Measurements from ENCODE around the gene AMDHD2. TPM values are rescaled to one million over a fixed set of nuclear protein-coding genes. Genes with fewer than 3 reads are reported as not detected.

AMDHD2 gene
- total and polyA plus RNA-seq, 10 donors, result 37.8 to 94.0 (median 70.6) TPM

GRCh38 chr16:2507052-2507659, 13.0 kb upstream of the AMDHD2 start:
- DNase-seq, result peak; percentile 90
- 31 to 53% (median 35%) methylated on average over 9 to 14 of the region's 14 CpGs for WGBS, 5 donors
- Histone ChIP-seq H3K4me3 (peak overlapping the region in 1 of 8 donors; percentile 45), H3K27me3 (replicated peaks in 1 of 7) (no peaks in the 10 kb centered on the region), H3K4me1 (peaks cover 21 to 80% (median 53%) of the 10 kb centered on the region in 6 donors), H3K9me3 (no peaks in the 10 kb centered on the region), H3K36me3 (no peaks in the 10 kb centered on the region), H3K27ac (peak overlapping the region; percentile 59 to 96 (median 88))
- intact Hi-C loops (cut with DNase I; ENCODE audit: low total_unique reads), result no loop called here
- TF ChIP-seq POLR2A (IDR thresholded peaks at IDR 0.05) (no peak), POLR2AphosphoS5 (IDR thresholded peaks at IDR 0.05) (peak; percentile 50 to 66 (median 63)), CTCF (IDR thresholded peaks at IDR 0.05 in 8 of 11, conservative IDR thresholded peaks at IDR 0.05 in 3 of 11) (peak in 8 of 11 experiments; percentile 8 to 57 (median 40))

GRCh38 chr16:2507665-2508064, 12.5 kb upstream of the AMDHD2 start:
- WGBS, 5 donors, result 42 to 68% (median 57%) methylated on average over 6 to 11 of the region's 11 CpGs
- TF ChIP-seq CTCF (IDR thresholded peaks at IDR 0.05 in 8 of 11, conservative IDR thresholded peaks at IDR 0.05 in 3 of 11) (peak in 1 of 11 experiments; percentile 2), POLR2A (IDR thresholded peaks at IDR 0.05) (no peak), POLR2AphosphoS5 (IDR thresholded peaks at IDR 0.05) (peak; percentile 71 to 87 (median 73))
- Histone ChIP-seq H3K36me3 (no peaks in the 10 kb centered on the region), H3K4me1 (peaks cover 22 to 80% (median 55%) of the 10 kb centered on the region in 6 donors), H3K27me3 (replicated peaks in 1 of 7) (no peaks in the 10 kb centered on the region), H3K9me3 (no peaks in the 10 kb centered on the region), H3K27ac (peak overlapping the region; percentile 59 to 96 (median 88)), H3K4me3 (peak overlapping the region in 1 of 8 donors; percentile 45)
- intact Hi-C loops (cut with DNase I; ENCODE audit: low total_unique reads), result no loop called here
- DNase-seq, result peak; percentile 91

GRCh38 chr16:2508722-2509400, 11.3 kb upstream of the AMDHD2 start:
- 90 to 94% (median 91%) methylated on average over 14 to 18 of the region's 18 CpGs for WGBS, 5 donors
- H3K27ac ChIP-seq, result peak overlapping the region in 7 of 8 donors; percentile 76 to 96 (median 88)
- intact Hi-C loops (cut with DNase I; ENCODE audit: low total_unique reads), result no loop called here

More at GRCh38 chr16:2508722-2509400, 11.3 kb upstream of the AMDHD2 start:
- DNase-seq, result peak; percentile 80
- TF ChIP-seq POLR2AphosphoS5 (IDR thresholded peaks at IDR 0.05), result no peak
- no peak for TF ChIP-seq POLR2A (IDR thresholded peaks at IDR 0.05)
- no peak for TF ChIP-seq CTCF (IDR thresholded peaks at IDR 0.05 in 8 of 11, conservative IDR thresholded peaks at IDR 0.05 in 3 of 11)
- Histone ChIP-seq H3K27me3 (replicated peaks in 1 of 7) (no peaks in the 10 kb centered on the region), H3K36me3 (no peaks in the 10 kb centered on the region), H3K9me3 (no peaks in the 10 kb centered on the region), H3K4me3 (no peak overlapping the region), H3K4me1 (peaks cover 25 to 77% (median 64%) of the 10 kb centered on the region in 6 donors)
